IMR-90 (cell line): ENCODE measurements around the gene RAB5B. TPM values are rescaled to one million over a fixed set of nuclear protein-coding genes. Genes with fewer than 3 reads are reported as not detected.

Source experiments
- ATAC-seq: fragments of 200-7000 bp; cut with Tn5 transposase; 2 replicates; pipeline ENCODE4 v1.9.1; 2020; ENCODE audit warnings: low read depth, mild to moderate bottlenecking, moderate library complexity
- BruUV-seq: library from RNA; stranded (reverse); fragments of 400-500 nt; replicated peaks from 2 replicates; lab custom pipeline; 2021; lab: Mats Ljungman, UMichigan
- CTCF ChIA-PET: fragments of 300-600 bp; formaldehyde crosslinking; extraction: SDS; loops from one replicate; lab custom pipeline; 2021; ENCODE audit warnings: antibody characterized with exemption; lab: Yijun Ruan, JAX
- POLR2A ChIA-PET: fragments of 300-600 bp; sonication (Branson Sonifier 250); formaldehyde crosslinking; loops from one replicate; lab custom pipeline; 2022; ENCODE audit warnings: antibody characterized with exemption; ENCODE audit not compliant: unreplicated experiment; lab: Charles Lee
- DNase-seq: peaks from one replicate; pipeline ENCODE4 v3.0.0; 2013
- H2AFZ ChIP-seq: replicated peaks from 2 replicates; pipeline ENCODE3; 2013; ENCODE audit warnings: low read length, mild to moderate bottlenecking; ENCODE audit not compliant: poor library complexity
- H2AK5ac ChIP-seq: 2 replicates; pipeline ENCODE4 v1.6.1; 2013; ENCODE audit warnings: low read depth, low read length, inconsistent platforms
- H2AK9ac ChIP-seq: replicated peaks from 2 replicates; pipeline ENCODE3; 2013; ENCODE audit warnings: mild to moderate bottlenecking, low read depth, low read length, moderate library complexity; ENCODE audit not compliant: poor library complexity
- H2BK120ac ChIP-seq: 2 replicates; pipeline ENCODE4 v1.6.1; 2013; ENCODE audit warnings: low read depth, low read length, inconsistent platforms
- H2BK15ac ChIP-seq: 3 replicates; pipeline ENCODE4 v1.6.1; 2013; ENCODE audit warnings: low read depth, low read length, inconsistent platforms
- H2BK20ac ChIP-seq: 2 replicates; pipeline ENCODE4 v1.6.1; 2013; ENCODE audit warnings: low read depth, mild to moderate bottlenecking, inconsistent platforms, low read length, moderate library complexity
- H2BK5ac ChIP-seq: 2 replicates; pipeline ENCODE4 v1.6.1; 2013; ENCODE audit warnings: mild to moderate bottlenecking, low read depth, low read length, inconsistent platforms; ENCODE audit not compliant: poor library complexity, severe bottlenecking
- H3K14ac ChIP-seq: replicated peaks from 2 replicates; pipeline ENCODE4 v1.6.1; 2013; ENCODE audit warnings: low read depth, low read length, inconsistent platforms
- H3K18ac ChIP-seq: 2 replicates; pipeline ENCODE4 v1.6.1; 2013; ENCODE audit warnings: low read depth, low read length, control low read depth
- H3K23ac ChIP-seq: 2 replicates; pipeline ENCODE4 v1.6.1; 2013; ENCODE audit warnings: low read depth, low read length, inconsistent platforms
- H3K27ac ChIP-seq: 2 replicates; pipeline ENCODE4 v1.5.1; 2013; ENCODE audit warnings: mild to moderate bottlenecking, control low read depth, low read length; ENCODE audit not compliant: insufficient read depth
- H3K27me3 ChIP-seq: 2 replicates; pipeline ENCODE4 v1.6.1; 2013; ENCODE audit warnings: low read length; ENCODE audit not compliant: control insufficient read depth, insufficient read depth
- H3K36me3 ChIP-seq: 2 replicates; pipeline ENCODE4 v1.6.1; 2013; ENCODE audit warnings: low read length, mixed read lengths; ENCODE audit not compliant: control insufficient read depth, insufficient read depth
- H3K4ac ChIP-seq: 2 replicates; pipeline ENCODE4 v1.6.1; 2013; ENCODE audit warnings: low read depth, low read length, inconsistent platforms
- H3K4me1 ChIP-seq: 2 replicates; pipeline ENCODE4 v1.6.1; 2013; ENCODE audit warnings: low read length, mixed read lengths; ENCODE audit not compliant: control insufficient read depth, insufficient read depth
- H3K4me2 ChIP-seq: 2 replicates; pipeline ENCODE4 v1.6.1; 2013; ENCODE audit warnings: low read depth, mild to moderate bottlenecking, control low read depth, low read length, moderate library complexity
- H3K4me3 ChIP-seq: 2 replicates; pipeline ENCODE4 v1.5.1; 2013; ENCODE audit warnings: low read depth, mild to moderate bottlenecking, control low read depth, low read length, moderate library complexity; ENCODE audit not compliant: insufficient read depth
- H3K56ac ChIP-seq: 2 replicates; pipeline ENCODE4 v1.6.1; 2013; ENCODE audit warnings: low read length, inconsistent platforms; ENCODE audit not compliant: insufficient read depth; ENCODE audit errors: extremely low read depth
- H3K79me1 ChIP-seq, 2 experiments: 2 replicates each; pipeline ENCODE4 v1.6.1; 2013; ENCODE audit warnings: low read length in 2 of 2, inconsistent platforms in 1 of 2, low read depth in 1 of 2
- H3K9ac ChIP-seq: 2 replicates; pipeline ENCODE4 v1.6.1; 2013; ENCODE audit warnings: low read depth, low read length, control low read depth
- H3K9me1 ChIP-seq: 2 replicates; pipeline ENCODE4 v1.6.1; 2013; ENCODE audit warnings: low read length, inconsistent platforms; ENCODE audit not compliant: insufficient read depth
- H3K9me3 ChIP-seq: 2 replicates; pipeline ENCODE4 v1.6.1; 2013; ENCODE audit warnings: low read length; ENCODE audit not compliant: control insufficient read depth, insufficient read depth
- H4K20me1 ChIP-seq: 2 replicates; pipeline ENCODE4 v1.6.1; 2013; ENCODE audit warnings: low read length, inconsistent platforms; ENCODE audit not compliant: insufficient read depth
- H4K5ac ChIP-seq: 2 replicates; pipeline ENCODE4 v1.6.1; 2013; ENCODE audit warnings: mild to moderate bottlenecking, low read depth, low read length, control low read depth
- H4K8ac ChIP-seq, 2 experiments: 2 replicates each; pipeline ENCODE4 v1.6.1; 2013; ENCODE audit warnings: low read depth in 2 of 2, low read length in 2 of 2, control low read depth in 1 of 2, inconsistent platforms in 1 of 2
- H4K91ac ChIP-seq: 2 replicates; pipeline ENCODE4 v1.6.1; 2013; ENCODE audit warnings: low read depth, low read length, inconsistent platforms; ENCODE audit not compliant: insufficient read depth
- BHLHE40 ChIP-seq: fragments of 150-350 bp; IDR thresholded peaks from 2 replicates; pipeline ENCODE4 v1.6.1; 2016; ENCODE audit warnings: mild to moderate bottlenecking, low read depth, low read length
- CEBPB ChIP-seq: IDR thresholded peaks from 2 replicates; pipeline ENCODE4 v1.6.1; 2012; ENCODE audit warnings: low read depth, low read length, improper control_type of control experiment
- CHD1 ChIP-seq: IDR thresholded peaks from 2 replicates; pipeline ENCODE4 v1.6.1; 2012; ENCODE audit warnings: low read depth, low read length, improper control_type of control experiment
- FOS ChIP-seq: fragments of 150-350 bp; IDR thresholded peaks from 2 replicates; pipeline ENCODE4 v1.6.1; 2016; ENCODE audit warnings: low read depth, low read length
- MAFK ChIP-seq: IDR thresholded peaks from 2 replicates; pipeline ENCODE4 v1.6.1; 2012; ENCODE audit warnings: low read depth, low read length, improper control_type of control experiment
- MAZ ChIP-seq: IDR thresholded peaks from 2 replicates; pipeline ENCODE4 v1.6.1; 2012; ENCODE audit warnings: low read depth, mild to moderate bottlenecking, low read length, improper control_type of control experiment, moderate library complexity, borderline replicate concordance
- MXI1 ChIP-seq: IDR thresholded peaks from 2 replicates; pipeline ENCODE4 v1.6.1; 2012; ENCODE audit warnings: low read depth, mild to moderate bottlenecking, low read length, moderate library complexity, borderline replicate concordance
- NFE2L2 ChIP-seq: fragments of 150-350 bp; IDR thresholded peaks from 2 replicates; pipeline ENCODE4 v1.6.1; 2016; ENCODE audit warnings: low read depth, mild to moderate bottlenecking, low read length
- POLR2A ChIP-seq: IDR thresholded peaks from 2 replicates; pipeline ENCODE4 v1.6.1; 2012; ENCODE audit warnings: mild to moderate bottlenecking, low read depth, low read length
- RAD21 ChIP-seq: IDR thresholded peaks from 2 replicates; pipeline ENCODE4 v1.6.1; 2012; ENCODE audit warnings: low read length, improper control_type of control experiment
- RCOR1 ChIP-seq: IDR thresholded peaks from 2 replicates; pipeline ENCODE4 v1.6.1; 2012; ENCODE audit warnings: mild to moderate bottlenecking, low read length, improper control_type of control experiment; ENCODE audit not compliant: insufficient replicate concordance
- RFX5 ChIP-seq: IDR thresholded peaks from 2 replicates; pipeline ENCODE4 v1.8.0; 2012; ENCODE audit warnings: low read depth, mild to moderate bottlenecking, low read length, moderate library complexity
- SMC3 ChIP-seq: fragments of 150-350 bp; IDR thresholded peaks from 2 replicates; pipeline ENCODE4 v1.6.1; 2016; ENCODE audit warnings: low read depth, mild to moderate bottlenecking, antibody characterized with exemption, low read length, moderate library complexity
- WGBS, 2 experiments: methylation state at CpG; one replicate each; pipeline versions ENCODE4 v1.1.5 to v1.1.7; 2013; ENCODE audit warnings: missing lambda C conversion rate in 2 of 2; ENCODE audit not compliant: insufficient read length in 1 of 2; ENCODE audit errors: extremely low coverage in 2 of 2; 5-methylcytosine and 5-hydroxymethylcytosine counted together
- dilution Hi-C: fragments of 300-500 bp; cut with HindIII; formaldehyde crosslinking; loops from one replicate; pipeline ENCODE4 v1.14.3; 2018; ENCODE audit warnings: low sequenced_read_pairs; ENCODE audit not compliant: unreplicated experiment
- in situ Hi-C: fragments of 300-500 bp; cut with MboI; formaldehyde crosslinking; loops from 3 replicates; pipeline ENCODE4 v1.14.3; 2019; ENCODE audit warnings: low sequenced_read_pairs, inconsistent platforms, mixed read lengths
- intact Hi-C: fragments of 100-400 bp; cut with micrococcal nuclease; formaldehyde crosslinking; loops from 2 replicates; pipeline ENCODE4 v1.10.0; 2022
- polyA plus RNA-seq, 3 experiments: library from polyadenylated mRNA; depleted of rRNA; stranded (reverse); fragments of >200 nt; gene quantifications; 2 replicates each; pipeline ENCODE4 v1.2.3, GENCODE V29; 2012; ENCODE audit warnings: low replicate concordance in 1 of 3
- total RNA-seq: library from RNA; depleted of rRNA; stranded (reverse); fragments of >200 nt; gene quantifications from 2 replicates; pipeline ENCODE4 v1.2.3, GENCODE V29; 2012
- TF ChIP-seq, protein P1 (sequence below): fragments of 150-350 bp; IDR thresholded peaks from 2 replicates; pipeline ENCODE4 v1.6.1; 2016; ENCODE audit warnings: low read depth, mild to moderate bottlenecking, low read length, moderate library complexity, borderline replicate concordance
- TF ChIP-seq, protein P2 (sequence below): conservative IDR thresholded peaks from 2 replicates; pipeline ENCODE4 v1.5.1; 2012; ENCODE audit warnings: mild to moderate bottlenecking, low read depth, low read length, improper control_type of control experiment
- TF ChIP-seq, protein P3 (sequence below): fragments of 150-350 bp; IDR thresholded peaks from 2 replicates; pipeline ENCODE4 v1.6.1; 2017; ENCODE audit warnings: mild to moderate bottlenecking, antibody characterized with exemption, low read length, low read depth

Gene RAB5B
- total and polyA plus RNA-seq, 2 of the 4 experiments (the other 2 are of a cell fraction): 56.5 to 99.2 TPM

DNA sequence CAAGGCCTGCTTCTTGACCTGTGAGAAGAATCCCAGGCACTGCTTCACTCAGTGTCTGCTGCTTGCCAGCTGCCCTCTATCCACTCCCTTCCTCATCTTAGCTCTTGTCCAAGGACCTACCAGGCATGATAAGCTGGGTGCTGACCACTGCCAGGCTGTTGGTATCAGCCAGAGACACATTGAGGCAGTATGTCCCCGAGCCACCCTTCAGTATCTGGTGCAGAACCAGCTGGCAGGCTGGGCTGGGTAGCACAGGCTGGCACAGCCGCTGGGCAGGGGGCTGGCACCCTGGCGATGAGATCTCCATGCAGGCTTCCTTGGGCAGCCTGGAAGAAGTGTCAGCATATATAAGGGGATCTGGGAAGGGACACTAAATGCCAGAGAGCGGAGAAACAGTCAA lies 18.5 kb upstream of the RAB5B start:
- no peak overlapping the region for H4K5ac ChIP-seq
- no peak overlapping the region for H3K18ac ChIP-seq
- H2AFZ ChIP-seq: no peak overlapping the region
- H3K36me3 ChIP-seq: peaks cover 30% of the 10 kb centered on the region
- BruUV-seq: no TSS peak
- no peak overlapping the region for H2BK5ac ChIP-seq
- H3K56ac ChIP-seq: no peak overlapping the region
- no CpG with 5 or more reads among the region's 4 CpGs for WGBS, 2 experiments
- H3K27me3 ChIP-seq: no peaks in the 10 kb centered on the region
- dilution Hi-C loops (no loop called here), intact Hi-C loops (no loop called here), in situ Hi-C loops (no loop called here)
- no peaks in the 10 kb centered on the region for H3K9me3 ChIP-seq
- no peak overlapping the region for H3K23ac ChIP-seq
- ChIA-PET CTCF (interaction anchor here (0.6 kb wide), 2 partner anchors 27 to 147 kb away, joined by 3 read pairs; no protein-coding TSS in a partner anchor), POLR2A (interaction anchor here (0.5 to 0.6 kb wide), 2 partner anchors 109 to 187 kb away, joined by 3 to 4 read pairs; no protein-coding TSS in a partner anchor)
- no peak overlapping the region for H3K14ac ChIP-seq
- H2BK20ac ChIP-seq: no peak overlapping the region
- no peak for TF ChIP-seq FOS
- no peak for TF ChIP-seq RFX5
- TF ChIP-seq, protein P1, sequence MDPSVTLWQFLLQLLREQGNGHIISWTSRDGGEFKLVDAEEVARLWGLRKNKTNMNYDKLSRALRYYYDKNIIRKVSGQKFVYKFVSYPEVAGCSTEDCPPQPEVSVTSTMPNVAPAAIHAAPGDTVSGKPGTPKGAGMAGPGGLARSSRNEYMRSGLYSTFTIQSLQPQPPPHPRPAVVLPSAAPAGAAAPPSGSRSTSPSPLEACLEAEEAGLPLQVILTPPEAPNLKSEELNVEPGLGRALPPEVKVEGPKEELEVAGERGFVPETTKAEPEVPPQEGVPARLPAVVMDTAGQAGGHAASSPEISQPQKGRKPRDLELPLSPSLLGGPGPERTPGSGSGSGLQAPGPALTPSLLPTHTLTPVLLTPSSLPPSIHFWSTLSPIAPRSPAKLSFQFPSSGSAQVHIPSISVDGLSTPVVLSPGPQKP: no peak
- no peak for TF ChIP-seq RAD21
- TF ChIP-seq, protein P2, sequence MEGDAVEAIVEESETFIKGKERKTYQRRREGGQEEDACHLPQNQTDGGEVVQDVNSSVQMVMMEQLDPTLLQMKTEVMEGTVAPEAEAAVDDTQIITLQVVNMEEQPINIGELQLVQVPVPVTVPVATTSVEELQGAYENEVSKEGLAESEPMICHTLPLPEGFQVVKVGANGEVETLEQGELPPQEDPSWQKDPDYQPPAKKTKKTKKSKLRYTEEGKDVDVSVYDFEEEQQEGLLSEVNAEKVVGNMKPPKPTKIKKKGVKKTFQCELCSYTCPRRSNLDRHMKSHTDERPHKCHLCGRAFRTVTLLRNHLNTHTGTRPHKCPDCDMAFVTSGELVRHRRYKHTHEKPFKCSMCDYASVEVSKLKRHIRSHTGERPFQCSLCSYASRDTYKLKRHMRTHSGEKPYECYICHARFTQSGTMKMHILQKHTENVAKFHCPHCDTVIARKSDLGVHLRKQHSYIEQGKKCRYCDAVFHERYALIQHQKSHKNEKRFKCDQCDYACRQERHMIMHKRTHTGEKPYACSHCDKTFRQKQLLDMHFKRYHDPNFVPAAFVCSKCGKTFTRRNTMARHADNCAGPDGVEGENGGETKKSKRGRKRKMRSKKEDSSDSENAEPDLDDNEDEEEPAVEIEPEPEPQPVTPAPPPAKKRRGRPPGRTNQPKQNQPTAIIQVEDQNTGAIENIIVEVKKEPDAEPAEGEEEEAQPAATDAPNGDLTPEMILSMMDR: no peak
- no peak for TF ChIP-seq RCOR1
- TF ChIP-seq, protein P3, sequence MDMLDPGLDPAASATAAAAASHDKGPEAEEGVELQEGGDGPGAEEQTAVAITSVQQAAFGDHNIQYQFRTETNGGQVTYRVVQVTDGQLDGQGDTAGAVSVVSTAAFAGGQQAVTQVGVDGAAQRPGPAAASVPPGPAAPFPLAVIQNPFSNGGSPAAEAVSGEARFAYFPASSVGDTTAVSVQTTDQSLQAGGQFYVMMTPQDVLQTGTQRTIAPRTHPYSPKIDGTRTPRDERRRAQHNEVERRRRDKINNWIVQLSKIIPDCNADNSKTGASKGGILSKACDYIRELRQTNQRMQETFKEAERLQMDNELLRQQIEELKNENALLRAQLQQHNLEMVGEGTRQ: no peak
- no peak for TF ChIP-seq CEBPB
- TF ChIP-seq POLR2A: no peak
- no peak for TF ChIP-seq CHD1
- no peak for TF ChIP-seq NFE2L2
- no peak for TF ChIP-seq MAFK
- no peak for TF ChIP-seq MAZ
- TF ChIP-seq BHLHE40: no peak
- TF ChIP-seq MXI1: no peak
- TF ChIP-seq SMC3: no peak
- no peak for DNase-seq
- no peak overlapping the region for H4K8ac ChIP-seq
- peaks cover 0 to 13% of the 10 kb centered on the region in 2 experiments; a peak in 1 of 4 replicates for H3K79me1 ChIP-seq
- H3K9me1 ChIP-seq: peaks cover 8% of the 10 kb centered on the region
- no peak overlapping the region; the same call in 1 of the 2 replicates for H2AK5ac ChIP-seq
- H2BK15ac ChIP-seq: no peak overlapping the region
- H3K9ac ChIP-seq: no peak overlapping the region
- ATAC-seq: peak; percentile 7; the same call in 1 of the 2 replicates
- no peak overlapping the region for H3K4me2 ChIP-seq
- no peak overlapping the region for H4K91ac ChIP-seq
- no peak overlapping the region for H2BK120ac ChIP-seq
- H4K20me1 ChIP-seq: peaks cover 5% of the 10 kb centered on the region; the same call in 1 of the 2 replicates
- no peak overlapping the region for H3K4me3 ChIP-seq
- H2AK9ac ChIP-seq: no peak overlapping the region
- H3K4me1 ChIP-seq: peaks cover 8% of the 10 kb centered on the region; the same call in 1 of the 2 replicates
- H3K27ac ChIP-seq: no peak overlapping the region
- H3K4ac ChIP-seq: no peak overlapping the region
